ENCODE data around the gene RPL35.
A peak's percentile ranks its signal among the peaks of the same experiment; 100 is the strongest.

Gene RPL35

GRCh38 chr9:124861342-124862229 lies at the start of gene RPL35, which contains the start of gene ARPC5L:
Gene RPL35, minus strand, starts transcription at chr9:124861957. Its CDS starts 45 bp downstream, at chr9:124861912.
Gene ARPC5L, plus strand, starts transcription at chr9:124862130. Its CDS starts 7,161 bp downstream, at chr9:124869291.
- DNase-seq (ENCODE audit: low spot score): peak; percentile 98

GRCh38 chr9:124908098-124908497 lies 46.3 kb upstream of the RPL35 start:
- no peak for DNase-seq (ENCODE audit: low spot score)

GRCh38 chr9:124906966-124907365 lies 45.2 kb upstream of the RPL35 start:
- no peak for DNase-seq (ENCODE audit: low spot score)

DNA sequence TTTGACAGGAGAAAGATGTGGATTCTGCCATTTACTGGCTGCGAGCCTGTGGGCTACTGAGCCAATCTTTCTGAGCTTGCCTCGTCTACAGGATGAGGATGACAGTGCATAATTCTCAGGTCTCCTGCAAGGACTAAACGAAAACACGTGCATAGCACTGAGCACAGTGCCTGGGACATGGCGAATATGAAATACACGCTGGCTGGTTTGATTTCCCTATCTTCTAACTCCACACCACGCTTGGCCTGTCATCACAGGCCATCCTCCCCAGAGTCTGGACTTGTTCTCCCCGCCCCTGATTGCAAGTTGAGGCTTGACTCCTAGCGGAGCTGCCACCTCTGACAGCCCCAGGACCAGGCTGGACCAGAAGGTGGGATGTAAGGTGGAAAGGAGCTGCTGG lies 38.1 kb upstream of the RPL35 start:
- no peak for DNase-seq (ENCODE audit: low spot score)

- no peak for DNase-seq (ENCODE audit: low spot score)
Observed at GRCh38 chr9:124897570-124898460, 36.1 kb upstream of the RPL35 start.

DNA sequence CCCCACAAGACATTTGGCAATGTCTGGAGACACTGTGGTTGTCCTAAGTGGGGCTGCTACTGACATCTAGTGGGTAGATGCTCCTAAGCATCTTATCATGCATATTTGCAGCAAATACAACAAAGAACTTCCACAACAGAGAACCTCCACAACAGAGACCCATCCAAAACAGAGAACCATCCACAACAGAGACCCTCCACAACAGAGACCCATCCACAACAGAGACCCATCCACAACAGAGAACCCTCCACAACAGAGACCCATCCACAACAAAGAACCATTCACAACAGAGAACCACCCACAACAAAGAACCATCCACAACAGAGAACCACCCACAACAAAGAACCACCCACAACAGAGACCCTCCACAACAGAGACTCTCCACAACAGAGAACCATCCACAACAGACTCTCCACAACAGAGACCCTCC lies 33.0 kb upstream of the RPL35 start:
- peak; percentile 52 for DNase-seq (ENCODE audit: low spot score)

- DNase-seq (ENCODE audit: low spot score): no peak
Observed at GRCh38 chr9:124894035-124894740, 32.4 kb upstream of the RPL35 start.

DNA sequence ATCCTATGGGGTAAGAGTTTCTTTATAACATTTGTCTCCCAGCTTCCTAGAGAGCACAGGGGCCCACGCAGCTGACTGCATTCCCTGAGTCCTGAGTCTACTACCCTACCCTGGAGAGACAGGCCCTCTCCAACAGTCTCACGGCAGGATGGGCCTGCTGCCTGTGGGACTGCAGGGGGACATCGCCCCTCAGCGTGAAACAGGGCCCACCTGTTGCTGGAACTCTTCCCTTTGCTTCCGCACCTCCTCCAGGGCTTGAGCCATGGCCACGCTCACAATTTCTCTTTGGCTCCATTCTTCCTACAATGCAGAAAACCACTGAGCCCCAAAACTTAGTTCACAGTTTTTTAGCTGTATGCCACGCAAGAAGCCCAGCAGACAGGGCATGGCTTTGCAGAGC lies 28.4 kb upstream of the RPL35 start:
- no peak for DNase-seq (ENCODE audit: low spot score)

GRCh38 chr9:124889006-124889405 lies 27.2 kb upstream of the RPL35 start:
- DNase-seq (ENCODE audit: low spot score): no peak

GRCh38 chr9:124887832-124888231 lies 26.1 kb upstream of the RPL35 start:
- no peak for DNase-seq (ENCODE audit: low spot score)

GRCh38 chr9:124886866-124887492 lies 25.2 kb upstream of the RPL35 start:
- no peak for DNase-seq (ENCODE audit: low spot score)

GRCh38 chr9:124886461-124886860 lies 24.7 kb upstream of the RPL35 start:
- DNase-seq (ENCODE audit: low spot score): no peak

- DNase-seq (ENCODE audit: low spot score): no peak
Observed at GRCh38 chr9:124885551-124885950, 23.8 kb upstream of the RPL35 start.

- DNase-seq (ENCODE audit: low spot score): no peak
Observed at GRCh38 chr9:124884376-124884775, 22.6 kb upstream of the RPL35 start.

- DNase-seq (ENCODE audit: low spot score): no peak
Observed at GRCh38 chr9:124882231-124882630, 20.5 kb upstream of the RPL35 start.

DNA sequence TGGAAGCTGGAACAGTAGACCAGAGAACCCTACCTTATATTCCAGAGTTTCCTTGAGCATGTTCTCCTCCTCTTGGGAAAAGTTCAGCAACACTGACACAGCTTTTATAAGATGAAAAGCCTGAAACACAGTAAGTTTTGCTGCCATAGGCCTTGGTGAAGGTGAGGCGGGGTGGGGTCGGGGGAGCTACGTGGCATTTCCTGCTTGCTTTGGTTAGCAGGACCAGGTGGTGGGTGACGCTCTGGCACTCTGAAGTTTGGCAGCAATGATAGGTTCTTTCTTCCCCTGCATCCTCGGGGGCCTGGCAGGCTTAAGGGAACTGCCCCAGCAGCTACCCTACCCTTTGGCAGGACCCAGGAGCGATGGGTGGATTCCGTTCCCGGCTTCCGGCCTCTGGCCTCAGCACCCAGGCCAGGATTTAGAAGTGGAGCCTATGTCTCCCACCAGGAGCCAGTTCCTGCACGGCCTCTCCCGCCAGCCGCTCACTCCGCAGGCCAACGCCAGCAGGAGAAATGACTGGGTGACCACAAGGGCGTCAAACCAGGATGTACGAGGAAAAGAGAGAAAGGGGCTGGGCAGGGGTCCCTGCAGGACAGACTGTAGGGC lies 19.5 kb upstream of the RPL35 start:
- DNase-seq (ENCODE audit: low spot score): no peak

GRCh38 chr9:124880501-124880900 lies 18.7 kb upstream of the RPL35 start:
- DNase-seq (ENCODE audit: low spot score): no peak

DNA sequence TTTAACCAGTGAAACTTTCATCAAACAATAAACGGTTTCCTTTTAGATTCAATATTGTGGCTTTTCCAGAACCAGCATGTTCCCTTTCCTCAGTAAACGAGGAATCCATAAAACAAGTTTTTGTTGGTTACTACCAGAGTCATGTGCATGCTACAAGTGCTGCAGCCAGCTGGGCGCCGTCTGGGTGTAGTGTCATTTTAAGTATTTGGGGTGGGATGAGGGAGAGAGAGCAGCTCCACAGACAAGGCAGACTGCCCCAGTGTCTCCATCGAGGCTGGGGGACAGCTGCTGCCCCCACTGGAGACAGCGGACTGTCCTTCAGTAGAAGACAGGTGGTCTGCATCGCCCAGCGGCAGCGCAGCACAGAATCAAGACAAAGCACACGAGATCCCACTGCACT lies 17.5 kb upstream of the RPL35 start:
- DNase-seq (ENCODE audit: low spot score): no peak

DNA sequence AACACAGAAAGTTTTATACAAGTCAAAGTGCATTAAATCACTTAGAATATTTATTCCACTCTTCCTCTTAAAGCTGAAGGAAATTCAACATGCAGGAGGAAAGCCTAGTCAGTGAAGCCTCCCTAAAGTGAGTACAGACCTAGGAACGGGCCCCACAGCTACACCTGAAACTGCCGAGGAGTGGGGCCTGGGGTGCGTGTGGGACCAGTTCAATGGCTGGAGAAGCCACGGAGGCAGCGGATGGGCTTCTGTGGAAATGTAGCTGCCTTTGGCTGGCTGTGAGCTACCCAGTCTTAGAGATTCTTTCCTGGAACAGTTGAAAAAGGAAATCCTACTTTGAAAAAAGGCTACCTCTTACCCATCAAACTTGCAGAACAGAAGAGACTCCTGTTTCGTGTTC lies 16.8 kb upstream of the RPL35 start:
- no peak for DNase-seq (ENCODE audit: low spot score)

DNA sequence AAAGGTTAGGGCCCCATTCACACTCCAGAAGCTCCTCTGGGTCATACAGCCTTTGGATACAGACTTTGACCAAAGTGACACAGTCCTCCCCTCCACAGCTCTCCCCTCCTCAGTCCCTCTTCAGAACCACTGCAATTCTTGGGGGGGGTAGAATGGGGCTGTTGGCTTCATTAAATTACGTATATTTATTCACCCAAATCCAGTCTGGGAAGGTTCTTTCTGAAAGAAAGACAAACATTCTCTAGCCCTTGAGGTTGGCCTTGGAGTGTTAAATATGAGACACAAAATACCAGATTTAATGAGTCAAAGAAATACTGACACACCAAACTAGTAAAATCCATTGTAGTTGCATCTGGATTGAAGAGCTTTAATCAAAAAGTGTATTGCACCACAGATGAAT lies 16.3 kb upstream of the RPL35 start:
- no peak for DNase-seq (ENCODE audit: low spot score)

Data from D341Med (cell line).